NOMO-1 treated with DMSO at 0.1 percent for 48 hours (cell line): ENCODE measurements around the gene SPESP1.

ENCODE experiments used
- DNase-seq: peaks from one replicate; lab custom pipeline; 2025; ENCODE audit not compliant: unreplicated experiment; lab: John Stamatoyannopoulos, UW

SPESP1 gene

GRCh38 chr15:68930268-68931022 lies at the start of gene SPESP1:
TSS of gene SPESP1 (plus strand) at chr15:68930525. CDS start at chr15:68930654, 129 bp downstream.
- no peak for DNase-seq

DNA sequence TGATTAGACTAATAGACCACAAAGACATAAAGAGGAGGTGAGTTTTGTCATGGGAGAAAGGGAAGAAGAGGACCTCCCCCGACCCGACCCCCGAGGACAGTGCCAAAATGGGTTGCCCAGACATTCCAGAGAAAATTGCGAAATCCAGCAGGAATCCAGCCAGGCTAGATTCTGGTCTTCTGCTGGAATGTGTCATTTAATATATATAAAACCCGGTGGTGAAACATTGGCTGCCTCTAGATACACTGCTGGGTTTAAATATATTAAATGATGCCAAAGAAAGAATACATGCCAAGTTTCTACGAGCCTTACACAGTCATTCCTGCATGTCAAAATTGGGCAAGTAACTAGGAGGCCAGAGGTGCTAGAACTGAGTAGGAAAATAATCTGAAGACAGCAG lies 45.3 kb upstream of the SPESP1 start:
- no peak for DNase-seq

GRCh38 chr15:68887120-68887519 lies 43.2 kb upstream of the SPESP1 start:
- no peak for DNase-seq

GRCh38 chr15:68887819-68888218 lies 42.5 kb upstream of the SPESP1 start:
- DNase-seq: no peak

DNA sequence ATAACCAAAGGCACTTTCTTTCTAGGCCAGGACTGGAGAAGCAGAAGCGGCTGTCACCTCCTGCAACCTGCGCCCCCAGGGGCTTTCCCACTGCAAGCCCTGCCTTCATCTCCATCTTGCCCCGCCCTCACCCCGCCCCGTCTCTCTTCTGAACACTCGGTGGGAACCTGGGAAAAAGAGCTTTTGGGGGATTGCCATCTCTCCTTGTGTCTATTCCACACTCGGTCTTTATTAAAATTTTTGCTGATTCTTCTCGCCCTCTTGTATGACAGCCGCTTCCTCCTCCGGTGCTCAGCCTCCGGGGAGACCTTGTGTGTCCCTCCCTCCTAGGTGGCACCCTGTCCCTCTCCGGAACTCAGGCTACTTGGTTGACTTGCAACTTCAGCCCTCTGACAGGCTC lies 41.9 kb upstream of the SPESP1 start:
- no peak for DNase-seq

DNA sequence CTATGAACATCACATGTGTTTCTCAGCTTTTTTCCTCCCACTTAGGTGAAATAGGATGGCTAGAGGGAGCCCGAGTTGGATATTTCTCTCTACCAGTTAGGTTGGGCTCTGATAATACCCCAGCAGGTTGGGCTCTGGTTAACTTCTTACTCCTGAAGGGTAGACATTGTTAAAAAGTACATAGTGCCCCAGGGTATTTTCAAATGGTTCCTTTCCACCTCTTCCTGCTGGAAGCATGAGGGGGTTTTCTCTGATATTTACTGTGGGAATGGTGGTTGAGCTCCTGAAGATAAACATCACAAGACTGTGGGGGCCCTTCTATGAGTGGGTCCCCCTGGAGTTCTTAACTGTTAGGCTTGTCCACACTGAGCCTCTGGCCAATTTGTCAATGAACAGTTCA lies 36.1 kb upstream of the SPESP1 start:
- no peak for DNase-seq

GRCh38 chr15:68896178-68896577 lies 34.1 kb upstream of the SPESP1 start:
- DNase-seq: no peak

DNA sequence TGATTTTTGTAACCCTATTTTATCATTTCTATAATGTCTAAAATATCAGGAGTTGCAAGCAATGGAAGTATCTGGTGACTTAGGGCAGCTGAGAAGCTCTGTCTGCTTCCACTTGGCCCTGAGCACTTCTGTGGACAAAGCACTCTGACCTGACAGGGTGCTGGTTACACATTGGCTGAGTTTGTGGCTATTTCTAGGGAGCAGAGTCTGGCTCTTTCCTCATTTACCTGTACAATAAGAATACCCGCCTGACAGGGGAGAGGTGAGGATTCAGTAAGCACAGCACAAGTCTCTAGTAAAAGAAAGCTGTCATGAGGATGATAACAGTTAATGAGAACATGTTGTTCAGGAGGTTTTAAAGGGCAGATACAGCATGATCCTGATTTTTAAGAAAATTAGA lies 33.3 kb upstream of the SPESP1 start:
- DNase-seq: no peak

- DNase-seq: no peak
Measured at GRCh38 chr15:68900027-68900426, 30.3 kb upstream of the SPESP1 start.

GRCh38 chr15:68907396-68907923 lies 22.9 kb upstream of the SPESP1 start:
- DNase-seq: no peak

- DNase-seq: no peak
Measured at GRCh38 chr15:68909601-68910100, 20.7 kb upstream of the SPESP1 start.

GRCh38 chr15:68910341-68910740 lies 20.0 kb upstream of the SPESP1 start:
- DNase-seq: no peak

- no peak for DNase-seq
Measured at GRCh38 chr15:68910816-68911215, 19.5 kb upstream of the SPESP1 start.

GRCh38 chr15:68921926-68922325 lies 8.4 kb upstream of the SPESP1 start:
- DNase-seq: no peak

DNA sequence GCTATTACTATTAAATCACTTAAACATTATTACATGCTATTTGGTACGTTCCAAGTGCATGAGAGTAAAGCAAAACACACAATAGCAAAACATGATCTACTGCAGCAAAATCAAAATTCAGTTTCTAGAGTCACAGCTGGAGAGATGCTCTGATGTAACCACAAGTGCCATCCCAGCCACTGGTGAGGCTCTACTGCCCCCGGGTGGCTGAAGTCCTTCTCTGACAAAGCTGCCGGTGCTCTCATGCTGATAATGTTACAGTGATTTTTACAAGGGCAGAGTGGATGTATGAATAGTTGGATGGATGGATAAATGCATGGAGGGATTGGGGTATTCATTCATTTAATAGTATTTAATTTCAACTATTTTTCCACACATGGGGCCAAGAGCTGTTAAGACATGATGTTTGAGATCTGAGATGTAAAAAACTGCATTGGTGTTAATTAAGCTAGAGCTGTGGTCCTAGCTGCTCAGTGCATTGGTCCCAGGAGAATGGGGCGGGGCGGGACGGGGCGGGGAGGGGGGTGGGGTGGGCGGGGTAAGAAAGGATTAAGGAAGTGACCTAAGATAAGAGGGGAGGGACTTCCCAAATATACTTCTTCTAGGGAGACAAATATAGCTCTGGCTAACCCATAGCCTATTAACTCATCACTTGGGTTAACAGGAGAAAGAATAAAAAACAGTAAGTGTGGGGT lies 5.3 kb upstream of the SPESP1 start:
- peak; percentile 68 for DNase-seq

- no peak for DNase-seq
Measured at GRCh38 chr15:68933001-68933400, 2.7 kb downstream of the SPESP1 start.

DNA sequence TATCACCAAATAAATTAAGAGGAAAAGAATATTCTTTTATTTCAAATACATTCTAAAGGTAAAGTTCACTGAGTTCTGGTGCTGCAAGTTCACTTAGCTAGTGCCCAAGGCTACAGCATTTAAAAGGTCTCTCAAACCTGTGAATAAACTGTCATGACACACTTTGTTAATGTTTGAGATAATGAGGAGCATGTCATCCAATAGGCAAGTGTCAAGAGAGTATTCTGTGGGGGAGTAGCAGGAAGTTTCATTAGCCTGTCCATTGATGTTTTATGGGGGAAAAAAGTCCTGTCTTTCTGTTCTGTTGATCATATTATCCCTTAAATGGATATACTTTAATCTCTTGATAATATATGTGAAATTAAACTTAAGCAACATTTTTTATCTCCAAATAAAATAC lies 4.0 kb downstream of the SPESP1 start:
- DNase-seq: no peak

GRCh38 chr15:68935400-68935937 lies 5.1 kb downstream of the SPESP1 start:
- DNase-seq: no peak

- DNase-seq: no peak
Measured at GRCh38 chr15:68939501-68939900, 9.2 kb downstream of the SPESP1 start.

DNA sequence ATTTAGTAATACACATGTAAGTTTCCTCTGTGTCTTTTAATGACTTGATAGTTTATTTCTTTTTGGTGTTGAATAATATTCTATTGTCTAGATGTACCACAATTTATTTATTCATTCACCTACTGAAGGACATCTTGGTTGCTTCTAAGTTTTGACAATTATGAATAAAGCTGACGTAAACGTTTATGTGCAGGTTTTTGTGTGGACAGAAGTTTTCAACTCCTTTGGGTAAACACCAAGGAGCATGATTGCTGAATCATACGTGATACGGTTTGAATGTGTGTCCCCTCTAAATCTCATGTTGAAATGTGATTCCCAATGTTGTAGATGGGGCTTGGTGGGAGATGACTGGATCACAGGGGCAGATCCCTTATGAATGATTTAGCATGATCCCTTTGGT lies 21.5 kb downstream of the SPESP1 start:
- DNase-seq: no peak

DNA sequence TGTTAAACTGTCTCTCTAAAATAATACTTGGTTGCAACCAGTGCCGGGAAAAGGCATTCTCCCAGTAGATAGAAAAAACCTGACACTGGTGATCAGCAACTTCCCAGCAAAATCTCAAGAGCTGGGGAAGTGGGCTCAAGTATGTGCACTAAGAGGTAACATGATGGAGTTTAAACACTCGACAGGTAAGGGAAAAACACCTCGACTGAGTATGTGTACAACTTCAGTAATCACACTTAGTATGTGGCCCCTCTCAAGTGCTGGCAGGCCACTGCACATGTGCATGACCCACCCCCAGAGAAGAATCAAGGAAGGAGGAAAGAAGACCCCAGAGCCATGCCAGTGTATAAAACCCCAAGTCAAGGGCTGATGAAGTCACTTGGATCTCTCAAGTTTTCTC lies 27.4 kb downstream of the SPESP1 start:
- no peak for DNase-seq

DNA sequence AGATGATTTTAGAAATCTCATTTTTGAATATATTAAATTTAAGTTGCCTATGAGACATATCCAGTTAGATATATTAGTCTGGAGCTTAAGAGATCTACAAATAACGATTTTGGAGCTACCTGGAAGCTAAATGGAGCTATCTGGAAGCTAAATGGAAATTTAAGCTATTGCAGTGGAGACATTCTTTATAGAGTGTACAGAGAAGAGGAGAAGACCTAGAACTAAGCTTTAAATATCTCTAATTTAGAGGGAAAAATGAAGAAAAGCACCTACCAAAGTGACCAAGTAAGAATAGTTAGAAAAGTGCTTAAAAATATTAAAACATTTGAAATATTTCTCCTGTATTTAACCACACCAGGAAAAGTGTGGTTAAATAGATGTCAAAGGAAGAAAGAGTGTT lies 28.3 kb downstream of the SPESP1 start:
- no peak for DNase-seq
